H1 (cell line): ENCODE data around the gene MRGPRE. TPM values are rescaled to one million over a fixed set of nuclear protein-coding genes. Genes with fewer than 3 reads are reported as not detected.

Source experiments
- CTCF ChIA-PET: fragments of 300-600 bp; sonication (Branson Sonifier 250); formaldehyde crosslinking; loops from one replicate; lab custom pipeline; 2021; ENCODE audit not compliant: partially characterized antibody; lab: Charles Lee
- POLR2A ChIA-PET: fragments of 300-600 bp; sonication (Branson Sonifier 250); formaldehyde crosslinking; loops from one replicate; lab custom pipeline; 2021; ENCODE audit warnings: inconsistent platforms; ENCODE audit not compliant: partially characterized antibody; lab: Charles Lee
- DNase-seq, 2 experiments: peaks; one replicate each; pipeline versions ENCODE4 v3.0.0 to v3.0.0-alpha.2; 2010 to 2022; ENCODE audit warnings: low spot score in 2 of 2, low read depth in 1 of 2, mixed read lengths in 1 of 2
- FAIRE-seq: peaks from 2 replicates; lab custom pipeline; 2011; peaks lifted over from hg19 to GRCh38; lab: Jason Lieb, UNC
- H2AFZ ChIP-seq: 2 replicates; pipeline ENCODE4 v1.8.1; 2012; ENCODE audit warnings: low read length, inconsistent platforms
- H2AK5ac ChIP-seq: 2 replicates; pipeline ENCODE4 v1.6.1; 2013; ENCODE audit warnings: low read depth, low read length
- H2BK120ac ChIP-seq: replicated peaks from 2 replicates; pipeline ENCODE3; 2013; ENCODE audit warnings: low read depth, low read length, inconsistent platforms
- H2BK12ac ChIP-seq: 2 replicates; pipeline ENCODE4 v1.6.1; 2013; ENCODE audit warnings: low read depth, low read length
- H2BK15ac ChIP-seq: 2 replicates; pipeline ENCODE4 v1.6.1; 2013; ENCODE audit warnings: low read length
- H2BK20ac ChIP-seq: 2 replicates; pipeline ENCODE4 v1.6.1; 2013; ENCODE audit warnings: low read length
- H2BK5ac ChIP-seq: 2 replicates; pipeline ENCODE4 v1.6.1; 2013; ENCODE audit warnings: low read depth, low read length
- H3K14ac ChIP-seq: 2 replicates; pipeline ENCODE4 v1.6.1; 2013; ENCODE audit warnings: inconsistent platforms; ENCODE audit not compliant: insufficient read length
- H3K18ac ChIP-seq: 2 replicates; pipeline ENCODE4 v1.6.1; 2013; ENCODE audit warnings: low read length; ENCODE audit errors: extremely low read depth
- H3K23ac ChIP-seq: 2 replicates; pipeline ENCODE4 v1.6.1; 2013; ENCODE audit warnings: inconsistent platforms; ENCODE audit not compliant: insufficient read length
- H3K23me2 ChIP-seq: 2 replicates; pipeline ENCODE4 v1.6.1; 2013; ENCODE audit warnings: low read depth, low read length
- H3K27ac ChIP-seq: 2 replicates; pipeline ENCODE4 v1.6.1; 2011; ENCODE audit warnings: low read depth, low read length, inconsistent platforms
- H3K27me3 ChIP-seq, 4 experiments: replicated peaks in 1 of 4; 1 replicate in 1 of 4; 2 replicates in 3 of 4; pipeline versions ENCODE4 v1.6.1 to v1.8.1; 2011 to 2013; ENCODE audit warnings: low read length in 3 of 4, mild to moderate bottlenecking in 3 of 4, inconsistent platforms in 2 of 4, mixed read lengths in 2 of 4, moderate library complexity in 1 of 4; ENCODE audit not compliant: control insufficient read depth in 3 of 4, insufficient read depth in 3 of 4; ENCODE audit errors: extremely low read depth in 1 of 4
- H3K36me3 ChIP-seq, 4 experiments: 2 replicates each; pipeline versions ENCODE4 v1.6.1 to v1.8.1; 2011 to 2013; ENCODE audit warnings: mild to moderate bottlenecking in 4 of 4, low read length in 3 of 4, moderate library complexity in 2 of 4, control low read depth in 1 of 4, inconsistent platforms in 1 of 4; ENCODE audit not compliant: insufficient read depth in 4 of 4, control insufficient read depth in 2 of 4
- H3K4ac ChIP-seq: replicated peaks from 2 replicates; pipeline ENCODE3; 2013; ENCODE audit warnings: low read length, low read depth, mixed read lengths, inconsistent platforms; ENCODE audit not compliant: insufficient read length
- H3K4me1 ChIP-seq, 4 experiments: replicated peaks in 1 of 4; 1 replicate in 1 of 4; 2 replicates in 3 of 4; pipeline versions ENCODE4 v1.6.1 to v1.8.1; 2011 to 2013; ENCODE audit warnings: low read length in 3 of 4, inconsistent platforms in 2 of 4, mixed read lengths in 1 of 4; ENCODE audit not compliant: insufficient read depth in 4 of 4, control insufficient read depth in 3 of 4
- H3K4me2 ChIP-seq, 2 experiments: 2 replicates each; pipeline versions ENCODE4 v1.6.1 to v1.8.1; 2011 to 2013; ENCODE audit warnings: low read depth in 2 of 2, low read length in 2 of 2, control low read depth in 1 of 2, inconsistent platforms in 1 of 2, mild to moderate bottlenecking in 1 of 2; ENCODE audit not compliant: insufficient read depth in 1 of 2
- H3K4me3 ChIP-seq, 4 experiments: fragments of 200-600, 300-600 bp in 1 of 4; sonication (generic), shearing (Covaris generic), sonication (Bioruptor Twin) in 1 of 4; 2 replicates each; pipeline versions ENCODE4 v1.5.1 to v1.8.1; 2011 to 2016; ENCODE audit warnings: low read length in 4 of 4, low read depth in 3 of 4, control low read depth in 2 of 4, inconsistent platforms in 2 of 4, mild to moderate bottlenecking in 2 of 4, mixed read lengths in 1 of 4, moderate library complexity in 1 of 4; ENCODE audit not compliant: insufficient read depth in 2 of 4; ENCODE audit errors: extremely low read depth in 1 of 4
- H3K56ac ChIP-seq: replicated peaks from 2 replicates; pipeline ENCODE3; 2013; ENCODE audit warnings: low read depth, mild to moderate bottlenecking, mixed read lengths, low read length, inconsistent platforms; ENCODE audit not compliant: insufficient read length
- H3K79me1 ChIP-seq: 2 replicates; pipeline ENCODE4 v1.6.1; 2013; ENCODE audit warnings: low read depth, low read length, control low read depth
- H3K79me2 ChIP-seq, 2 experiments: 2 replicates each; pipeline versions ENCODE4 v1.6.1 to v1.8.1; 2012 to 2013; ENCODE audit warnings: low read length in 2 of 2, mild to moderate bottlenecking in 2 of 2, inconsistent platforms in 1 of 2; ENCODE audit not compliant: insufficient read depth in 2 of 2, control insufficient read depth in 1 of 2
- H3K9ac ChIP-seq, 4 experiments: replicated peaks in 1 of 4; 1 replicate in 1 of 4; 2 replicates in 3 of 4; pipeline versions ENCODE4 v1.6.1 to v1.8.1; 2011 to 2013; ENCODE audit warnings: low read depth in 3 of 4, low read length in 3 of 4, control low read depth in 2 of 4, mild to moderate bottlenecking in 2 of 4, moderate library complexity in 2 of 4, inconsistent platforms in 1 of 4; ENCODE audit errors: extremely low read depth in 1 of 4
- H3K9me3 ChIP-seq, 2 experiments: 2 replicates each; pipeline versions ENCODE4 v1.6.1 to v1.8.1; 2012 to 2013; ENCODE audit warnings: mild to moderate bottlenecking in 2 of 2, moderate library complexity in 2 of 2, control low read depth in 1 of 2, inconsistent platforms in 1 of 2, low read depth in 1 of 2, low read length in 1 of 2, mixed read lengths in 1 of 2; ENCODE audit not compliant: insufficient read depth in 2 of 2
- H4K20me1 ChIP-seq, 2 experiments: replicated peaks in 1 of 2; 2 replicates each; pipeline versions ENCODE3 to v1.8.1; 2011 to 2013; ENCODE audit warnings: inconsistent platforms in 2 of 2, low read length in 2 of 2, mild to moderate bottlenecking in 1 of 2; ENCODE audit not compliant: insufficient read depth in 2 of 2, control insufficient read depth in 1 of 2
- H4K5ac ChIP-seq: 2 replicates; pipeline ENCODE4 v1.6.1; 2013; ENCODE audit warnings: low read length, low read depth, mixed read lengths, inconsistent platforms; ENCODE audit not compliant: insufficient read length
- H4K8ac ChIP-seq: 2 replicates; pipeline ENCODE4 v1.8.0; 2013; ENCODE audit warnings: mild to moderate bottlenecking, moderate library complexity, low read length, inconsistent platforms; ENCODE audit not compliant: insufficient read depth; ENCODE audit errors: extremely low read depth
- H4K91ac ChIP-seq: replicated peaks from 2 replicates; pipeline ENCODE3; 2013; ENCODE audit warnings: low read length, mixed read lengths, inconsistent platforms; ENCODE audit not compliant: insufficient read length
- NANOG ChIP-seq: IDR thresholded peaks from 2 replicates; pipeline ENCODE4 v1.6.1; 2011; ENCODE audit warnings: low read length, low read depth, mild to moderate bottlenecking, inconsistent platforms; ENCODE audit not compliant: insufficient read depth, poor library complexity, severe bottlenecking
- WGBS, 2 experiments: shearing (Covaris generic) in 1 of 2; methylation state at CpG; one replicate each; pipeline versions ENCODE4 v1.1.6 to v1.1.7; 2013 to 2015; ENCODE audit warnings: low lambda C conversion rate in 2 of 2, mixed read lengths in 2 of 2, inconsistent platforms in 1 of 2, low coverage in 1 of 2, missing lambda C conversion rate in 1 of 2; ENCODE audit not compliant: insufficient replicate concordance in 2 of 2, insufficient coverage in 1 of 2, insufficient read length in 1 of 2; ENCODE audit errors: extremely low coverage in 1 of 2, missing lambda C conversion rate in 1 of 2; 5-methylcytosine and 5-hydroxymethylcytosine counted together
- polyA plus RNA-seq, 7 experiments: library from polyadenylated mRNA; depleted of rRNA in 3 of 7; stranded (reverse) in 5 of 7; unstranded in 2 of 7; fragments of >200 nt in 5 of 7; fragments of 200-250 nt in 2 of 7; gene quantifications; 1 replicate in 5 of 7; 2 replicates in 1 of 7; 4 replicates in 1 of 7; pipeline versions ENCODE4 v1.2.1 to v1.2.3, GENCODE V29; 2011 to 2013; ENCODE audit warnings: missing spikeins in 2 of 7, mixed read lengths in 2 of 7
- total RNA-seq: library from RNA; stranded (reverse); fragmentation: NEBNext Ultra II Directional; extraction: Animal tissue kit (Norgen Biotek cat#: 25700); gene quantifications from 2 replicates; pipeline ENCODE4 v1.2.1, GENCODE V29; 2021

Gene MRGPRE
- total and polyA plus RNA-seq, 2 of the 8 experiments (the other 6 are each of a cell fraction or from before 2014, with no cell fraction given) = not detected

- Histone ChIP-seq H3K79me1 (peaks cover 3% of the 10 kb centered on the region; the same call in 1 of the 2 replicates), H4K5ac (no peak overlapping the region), H3K23ac (no peak overlapping the region), H3K79me2 (no peaks in the 10 kb centered on the region)
- TF ChIP-seq NANOG = no peak
- TF ChIP-seq, all 59 proteins: peak for 0
- no peak overlapping the region for H4K8ac ChIP-seq
- H4K91ac ChIP-seq = no peak overlapping the region
- no peak overlapping the region for H2BK12ac ChIP-seq
- H4K20me1 ChIP-seq = peaks cover 0 to 5% of the 10 kb centered on the region in 2 experiments
- H2BK5ac ChIP-seq = no peak overlapping the region
- H2BK120ac ChIP-seq = no peak overlapping the region
- H3K9me3 ChIP-seq = no peaks in the 10 kb centered on the region
- ChIA-PET POLR2A (interaction anchor here (1.4 kb wide), 1 partner anchor 12 kb away, joined by 3 read pairs; no protein-coding TSS in a partner anchor), CTCF (interaction anchor here (0.9 to 12.0 kb wide), 9 partner anchors 9 to 92 kb away, joined by 3 to 99 read pairs (median 5); no protein-coding TSS in a partner anchor)
- peaks cover 11% of the 10 kb centered on the region for H3K23me2 ChIP-seq
- no peak overlapping the region for H3K27ac ChIP-seq
- H3K14ac ChIP-seq = no peak overlapping the region
- no peak overlapping the region for H3K56ac ChIP-seq
- H3K4me2 ChIP-seq = no peak overlapping the region
- no peak overlapping the region for H3K4ac ChIP-seq
- H3K36me3 ChIP-seq = no peaks in the 10 kb centered on the region
- no peak overlapping the region for H2BK20ac ChIP-seq
- H2AK5ac ChIP-seq = peak overlapping the region; percentile 24; the same call in 1 of the 2 replicates
- no peak for FAIRE-seq
- WGBS, 2 experiments = 90% methylated on average over 15 of the region's 15 CpGs; no CpG with 5 or more reads in 1 of the 2 experiments
- H3K4me1 ChIP-seq = peaks cover 0 to 4% (median 4%) of the 10 kb centered on the region in 4 experiments; a peak in 6 of 7 replicates
- H2AFZ ChIP-seq = no peak overlapping the region
- H2BK15ac ChIP-seq = no peak overlapping the region
- no peak overlapping the region for H3K9ac ChIP-seq
- DNase-seq = no peak
- no peak overlapping the region for H3K18ac ChIP-seq
- no peak overlapping the region for H3K4me3 ChIP-seq
- H3K27me3 ChIP-seq = peaks cover 10 to 42% (median 30%) of the 10 kb centered on the region in 4 experiments
Observed at GRCh38 chr11:3201112-3201581, 31.1 kb downstream of the MRGPRE start.
